DND-41 (cell line): ENCODE data around the gene CTSH.

Experiments
- CTCF ChIP-seq: IDR thresholded peaks from 2 replicates; pipeline ENCODE4 v1.5.1; 2012; ENCODE audit warnings: borderline replicate concordance, low read length, moderate library complexity, mild to moderate bottlenecking; ENCODE audit not compliant: poor library complexity, severe bottlenecking; ENCODE audit errors: extremely low read depth
- EZH2 ChIP-seq: IDR thresholded peaks from 3 replicates; pipeline ENCODE4 v1.6.1; 2012; ENCODE audit warnings: borderline replicate concordance, low read depth, mild to moderate bottlenecking, moderate library complexity, low read length, inconsistent platforms; ENCODE audit not compliant: severe bottlenecking

- TF ChIP-seq CTCF, result no peak
- TF ChIP-seq EZH2, result no peak
Measured at GRCh38 chr15:78982736-78983135, 37.9 kb upstream of the CTSH start.
